BJ (cell line): ENCODE results near the gene SIVA1. TPM values are rescaled to one million over a fixed set of nuclear protein-coding genes. Genes with fewer than 3 reads are reported as not detected.

Experiments used
- CTCF ChIA-PET: fragments of 350-600 bp; formaldehyde crosslinking; extraction: SDS; loops from one replicate; lab custom pipeline; 2021; ENCODE audit warnings: antibody characterized with exemption, inconsistent platforms; lab: Yijun Ruan, JAX
- POLR2A ChIA-PET: fragments of 300-600 bp; sonication (Branson Sonifier 250); formaldehyde crosslinking; extraction: SDS; loops from one replicate; lab custom pipeline; 2021; ENCODE audit warnings: antibody characterized with exemption; lab: Charles Lee
- DNase-seq: peaks from one replicate; pipeline ENCODE4 v3.0.0-alpha.2; 2011; ENCODE audit warnings: low read depth
- H3K27me3 ChIP-seq: 2 replicates; pipeline ENCODE4 v1.6.0; 2011; ENCODE audit warnings: low read length; ENCODE audit not compliant: control insufficient read depth, insufficient read depth
- H3K36me3 ChIP-seq: 2 replicates; pipeline ENCODE4 v1.5.1; 2011; ENCODE audit warnings: low read length; ENCODE audit not compliant: control insufficient read depth, insufficient read depth
- H3K4me3 ChIP-seq: 2 replicates; pipeline ENCODE4 v1.5.1; 2011; ENCODE audit warnings: low read depth, mild to moderate bottlenecking, control low read depth, low read length
- CTCF ChIP-seq: IDR thresholded peaks from 2 replicates; pipeline ENCODE4 v1.5.1; 2011; ENCODE audit warnings: low read depth, mild to moderate bottlenecking, control low read depth, inconsistent platforms, low read length, moderate library complexity; ENCODE audit not compliant: insufficient read depth
- polyA plus RNA-seq: library from polyadenylated mRNA; depleted of rRNA; stranded (reverse); fragments of >200 nt; gene quantifications from 2 replicates; pipeline ENCODE4 v1.2.3, GENCODE V29; 2011

SIVA1 gene
- polyA plus RNA-seq, 1 experiment, result 116 TPM

GRCh38 chr14:104788873-104789663, 36.1 kb downstream of the SIVA1 start:
- no peak for DNase-seq
- H3K27me3 ChIP-seq, result no peaks in the 10 kb centered on the region
- ChIA-PET POLR2A (no interaction called here), CTCF (interaction anchor here (0.7 to 1.5 kb wide), 4 partner anchors 9 to 32 kb away, joined by 3 to 6 read pairs (median 3); no protein-coding TSS in a partner anchor)
- no peak for TF ChIP-seq CTCF
- no peak overlapping the region for H3K4me3 ChIP-seq
- peaks cover 44% of the 10 kb centered on the region for H3K36me3 ChIP-seq

GRCh38 chr14:104789752-104790743, 37.1 kb downstream of the SIVA1 start:
- Histone ChIP-seq H3K4me3 (no peak overlapping the region), H3K36me3 (peaks cover 40% of the 10 kb centered on the region), H3K27me3 (no peaks in the 10 kb centered on the region)
- ChIA-PET POLR2A (no interaction called here), CTCF (interaction anchor here (0.7 to 1.5 kb wide), 5 partner anchors 10 to 31 kb away, joined by 3 to 6 read pairs (median 3); no protein-coding TSS in a partner anchor)
- no peak for TF ChIP-seq CTCF
- DNase-seq, result no peak

GRCh38 chr14:104791425-104791824, 38.5 kb downstream of the SIVA1 start:
- ChIA-PET POLR2A (interaction anchor here (0.5 kb wide), 1 partner anchor 35 kb away, joined by 7 read pairs; no protein-coding TSS in a partner anchor), CTCF (interaction anchor here (1.0 to 1.4 kb wide), 4 partner anchors 10 to 140 kb away, joined by 3 to 5 read pairs (median 4); partner anchors contain the start of gene ZBTB42)
- Histone ChIP-seq H3K4me3 (no peak overlapping the region), H3K36me3 (peaks cover 38% of the 10 kb centered on the region), H3K27me3 (no peaks in the 10 kb centered on the region)
- TF ChIP-seq CTCF, result no peak
- DNase-seq, result no peak

- no peak for TF ChIP-seq CTCF
- POLR2A ChIA-PET, result interaction anchor here (0.5 kb wide), 1 partner anchor 34 kb away, joined by 7 read pairs; no protein-coding TSS in a partner anchor
- CTCF ChIA-PET, result interaction anchor here (1.0 to 1.4 kb wide), 4 partner anchors 9 to 28 kb away, joined by 3 to 7 read pairs (median 4); partner anchors contain the start of gene ZBTB42
- H3K27me3 ChIP-seq, result no peaks in the 10 kb centered on the region
- no peak for DNase-seq
- no peak overlapping the region for H3K4me3 ChIP-seq
- peaks cover 32% of the 10 kb centered on the region for H3K36me3 ChIP-seq
Observed at GRCh38 chr14:104792101-104792884, 39.3 kb downstream of the SIVA1 start.
